Measurements from ENCODE around the gene SPCS1.

GRCh38 chr3:52710512-52710911 lies 4.6 kb downstream of the SPCS1 start:
- TF ChIP-seq POLR2AphosphoS5 (IDR thresholded peaks at IDR 0.05) = no peak
- TF ChIP-seq CTCF (IDR thresholded peaks at IDR 0.05) = no peak
